GM10248 (cell line): ENCODE data around the gene ZNF200.

Experiments used
- CTCF ChIA-PET: fragments of 300-600 bp; sonication (Branson Sonifier 250); formaldehyde crosslinking; extraction: SDS; loops from one replicate; lab custom pipeline; 2021; ENCODE audit warnings: antibody characterized with exemption; lab: Yijun Ruan, JAX
- POLR2A ChIA-PET: fragments of 350-650 bp; sonication (Branson Sonifier 250); formaldehyde crosslinking; extraction: SDS; loops from one replicate; lab custom pipeline; 2020; ENCODE audit warnings: antibody characterized with exemption; lab: Yijun Ruan, JAX
- DNase-seq: peaks from one replicate; pipeline ENCODE4 v3.0.0; 2012; ENCODE audit errors: extremely low spot score
- CTCF ChIP-seq: IDR thresholded peaks from 2 replicates; pipeline ENCODE4 v1.5.1; 2012; ENCODE audit warnings: mild to moderate bottlenecking, low read depth; ENCODE audit errors: extremely low read depth, missing control alignments, control extremely low read depth

ZNF200 gene

GRCh38 chr16:3252967-3253366 is 18.0 kb upstream of the ZNF200 start:
- TF ChIP-seq CTCF, result no peak
- DNase-seq, result no peak
- ChIA-PET POLR2A (no interaction called here), CTCF (interaction anchor here (1.5 to 1.7 kb wide), 2 partner anchors 10 to 14 kb away, joined by 3 read pairs; no protein-coding TSS in a partner anchor)

- CTCF ChIA-PET, result interaction anchor here (0.6 to 1.5 kb wide), 2 partner anchors 18 to 24 kb away, joined by 3 read pairs; no protein-coding TSS in a partner anchor
Measured at GRCh38 chr16:3249451-3249850, 14.5 kb upstream of the ZNF200 start.

GRCh38 chr16:3249020-3249419 is 14.1 kb upstream of the ZNF200 start:
- no peak for TF ChIP-seq CTCF
- ChIA-PET POLR2A (no interaction called here), CTCF (interaction anchor here (0.6 kb wide), 1 partner anchor 18 kb away, joined by 3 read pairs; no protein-coding TSS in a partner anchor)
- DNase-seq, result no peak

More at GRCh38 chr16:3249451-3249850, 14.5 kb upstream of the ZNF200 start:
- no peak for TF ChIP-seq CTCF
- no peak for DNase-seq
- POLR2A ChIA-PET, result no interaction called here

GRCh38 chr16:3248596-3248995 is 13.6 kb upstream of the ZNF200 start:
- POLR2A ChIA-PET, result no interaction called here
- no peak for DNase-seq
- CTCF ChIA-PET, result no interaction called here
- TF ChIP-seq CTCF, result no peak

- no peak for TF ChIP-seq CTCF
- CTCF ChIA-PET, result interaction anchor here (1.4 kb wide), 1 partner anchor 83 kb away, joined by 4 read pairs; no protein-coding TSS in a partner anchor
- no peak for DNase-seq
- POLR2A ChIA-PET, result no interaction called here
Measured at GRCh38 chr16:3246876-3247275, 11.9 kb upstream of the ZNF200 start.

- CTCF ChIA-PET, result interaction anchor here (1.4 kb wide), 1 partner anchor 84 kb away, joined by 4 read pairs; no protein-coding TSS in a partner anchor
- POLR2A ChIA-PET, result no interaction called here
- no peak for TF ChIP-seq CTCF
- no peak for DNase-seq
Measured at GRCh38 chr16:3246002-3246401, 11.0 kb upstream of the ZNF200 start.
